Measurements from ENCODE around the gene ADAT3.

GRCh38 chr19:1920644-1921043 lies 15.4 kb downstream of the ADAT3 start:
- TF ChIP-seq POLR2A (IDR thresholded peaks at IDR 0.05) (no peak), CTCF (IDR thresholded peaks at IDR 0.05) (no peak)
